Measurements from ENCODE around the gene CDH19.

Gene CDH19

DNA sequence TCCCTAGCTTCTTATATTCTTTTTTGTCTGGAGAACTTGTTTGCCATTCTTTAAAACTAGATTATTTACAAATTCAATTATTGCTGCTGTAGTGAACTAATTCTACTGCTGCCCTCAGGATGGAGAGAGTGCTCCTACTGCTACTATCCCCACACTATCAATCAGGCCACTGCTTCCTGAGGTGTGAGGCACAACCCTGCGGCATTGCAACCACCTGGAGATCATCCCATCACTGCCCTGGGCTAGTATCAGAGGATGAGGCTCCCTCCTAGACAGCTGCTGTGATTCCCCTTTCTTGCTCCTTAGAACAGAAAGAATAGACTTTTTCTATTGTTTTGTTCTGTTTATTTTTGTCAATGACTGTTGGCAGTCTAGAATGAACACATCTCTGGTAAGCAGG, 146.6 kb downstream of the CDH19 start:
- no peak for DNase-seq (ENCODE audit: low read depth)

All from fibroblast of gingiva (primary cell).